HEK293 (cell line): ENCODE data around the gene NPTXR.
A peak's percentile ranks its signal among the peaks of the same experiment; 100 is the strongest.

Source experiments
- CTCF ChIA-PET: fragments of 350-600 bp; formaldehyde crosslinking; extraction: SDS; loops from one replicate; lab custom pipeline; 2021; ENCODE audit warnings: antibody characterized with exemption; lab: Yijun Ruan, JAX
- POLR2A ChIA-PET: fragments of 300-600 bp; formaldehyde crosslinking; extraction: SDS; loops from one replicate; lab custom pipeline; 2020; ENCODE audit warnings: antibody characterized with exemption, inconsistent platforms; lab: Yijun Ruan, JAX
- H3K27ac ChIP-seq: fragments of 200-500 bp; sonication (Bioruptor generic); 2 replicates; pipeline ENCODE4 v1.5.1; 2014; ENCODE audit warnings: low read depth, low read length, control low read depth, inconsistent platforms; ENCODE audit errors: extremely low read depth
- H3K36me3 ChIP-seq, 2 experiments: fragments of 200-500 bp in 1 of 2; sonication (Bioruptor generic) in 1 of 2; 1 replicate in 1 of 2; 2 replicates in 1 of 2; pipeline ENCODE4 v1.5.1; 2014 to 2017; ENCODE audit warnings: inconsistent platforms in 2 of 2, low read length in 2 of 2; ENCODE audit not compliant: control insufficient read depth in 2 of 2, insufficient read depth in 1 of 2
- H3K4me1 ChIP-seq: fragments of 200-500 bp; sonication (Bioruptor generic); 2 replicates; pipeline ENCODE4 v1.5.1; 2014; ENCODE audit warnings: mild to moderate bottlenecking, low read length, inconsistent platforms; ENCODE audit not compliant: control insufficient read depth, insufficient read depth
- H3K4me3 ChIP-seq: 2 replicates; pipeline ENCODE4 v1.5.1; 2011; ENCODE audit warnings: low read depth, mild to moderate bottlenecking, control low read depth, low read length, moderate library complexity
- H3K9me3 ChIP-seq: fragments of 200-500 bp; sonication (Bioruptor generic); 2 replicates; pipeline ENCODE4 v1.5.1; 2014; ENCODE audit warnings: low read depth, low read length, inconsistent platforms; ENCODE audit not compliant: control insufficient read depth, insufficient read depth
- EGR2 ChIP-seq: fragments of 450-650 bp; formaldehyde crosslinking; IDR thresholded peaks from 2 replicates; pipeline ENCODE4 v1.5.1; 2016; ENCODE audit warnings: low read depth, missing biosample characterization, missing genetic modification characterization
- GFI1B ChIP-seq: fragments of 450-650 bp; formaldehyde crosslinking; IDR thresholded peaks from 2 replicates; pipeline ENCODE4 v1.5.1; 2016; ENCODE audit warnings: missing biosample characterization, missing genetic modification characterization
- KLF17 ChIP-seq: fragments of 450-650 bp; formaldehyde crosslinking; IDR thresholded peaks from 2 replicates; pipeline ENCODE4 v1.5.1; 2016; ENCODE audit warnings: missing biosample characterization, missing genetic modification characterization
- PRDM1 ChIP-seq: fragments of 450-650 bp; formaldehyde crosslinking; IDR thresholded peaks from 2 replicates; pipeline ENCODE4; 2016; ENCODE audit warnings: missing biosample characterization, missing genetic modification characterization
- RBAK ChIP-seq: fragments of 450-650 bp; formaldehyde crosslinking; IDR thresholded peaks from 2 replicates; pipeline ENCODE4 v1.5.1; 2016; ENCODE audit warnings: missing biosample characterization, missing genetic modification characterization
- ZBTB1 ChIP-seq: fragments of 450-650 bp; formaldehyde crosslinking; IDR thresholded peaks from 2 replicates; pipeline ENCODE4 v1.5.1; 2016; ENCODE audit warnings: missing biosample characterization, missing genetic modification characterization
- ZBTB17 ChIP-seq: fragments of 450-650 bp; formaldehyde crosslinking; IDR thresholded peaks from 2 replicates; pipeline ENCODE4 v1.5.1; 2016; ENCODE audit warnings: missing biosample characterization, missing genetic modification characterization
- ZBTB20 ChIP-seq: fragments of 450-650 bp; formaldehyde crosslinking; IDR thresholded peaks from 2 replicates; pipeline ENCODE4 v1.5.1; 2016; ENCODE audit warnings: missing biosample characterization, missing genetic modification characterization
- ZBTB8A ChIP-seq: fragments of 450-650 bp; formaldehyde crosslinking; IDR thresholded peaks from 2 replicates; pipeline ENCODE4 v1.5.1; 2016; ENCODE audit warnings: missing biosample characterization, missing genetic modification characterization
- ZFHX2 ChIP-seq: fragments of 450-650 bp; formaldehyde crosslinking; conservative IDR thresholded peaks from 2 replicates; pipeline ENCODE4 v1.5.1; 2016; ENCODE audit warnings: missing biosample characterization, missing genetic modification characterization
- ZNF155 ChIP-seq: fragments of 450-650 bp; formaldehyde crosslinking; IDR thresholded peaks from 2 replicates; pipeline ENCODE4 v1.5.1; 2016; ENCODE audit warnings: missing biosample characterization, missing genetic modification characterization
- ZNF16 ChIP-seq: fragments of 450-650 bp; formaldehyde crosslinking; IDR thresholded peaks from 2 replicates; pipeline ENCODE4 v1.5.1; 2016; ENCODE audit warnings: low read depth, missing biosample characterization, missing genetic modification characterization
- ZNF366 ChIP-seq: fragments of 450-650 bp; formaldehyde crosslinking; conservative IDR thresholded peaks from 2 replicates; pipeline ENCODE4 v1.5.1; 2016; ENCODE audit warnings: missing biosample characterization, missing genetic modification characterization
- ZNF37A ChIP-seq: fragments of 450-650 bp; IDR thresholded peaks from 2 replicates; pipeline ENCODE4 v1.5.1; 2018; ENCODE audit warnings: missing biosample characterization, missing genetic modification characterization
- ZNF513 ChIP-seq: fragments of 450-650 bp; IDR thresholded peaks from 2 replicates; pipeline ENCODE4 v1.5.1; 2018; ENCODE audit warnings: missing biosample characterization, missing genetic modification characterization
- ZNF654 ChIP-seq: fragments of 450-650 bp; formaldehyde crosslinking; IDR thresholded peaks from 2 replicates; pipeline ENCODE4 v1.5.1; 2016; ENCODE audit warnings: low read depth, missing biosample characterization, missing genetic modification characterization
- ZNF707 ChIP-seq: fragments of 450-650 bp; formaldehyde crosslinking; IDR thresholded peaks from 2 replicates; pipeline ENCODE4 v1.5.1; 2016; ENCODE audit warnings: missing biosample characterization, missing genetic modification characterization
- ZNF76 ChIP-seq: fragments of 450-650 bp; formaldehyde crosslinking; IDR thresholded peaks from 2 replicates; pipeline ENCODE4; 2016; ENCODE audit warnings: low read depth, missing biosample characterization, missing genetic modification characterization, borderline replicate concordance
- ZNF792 ChIP-seq: fragments of 450-650 bp; formaldehyde crosslinking; IDR thresholded peaks from 2 replicates; pipeline ENCODE4 v1.5.1; 2016; ENCODE audit warnings: missing biosample characterization, missing genetic modification characterization
- TF ChIP-seq, protein P1 (sequence below): fragments of 450-650 bp; formaldehyde crosslinking; IDR thresholded peaks from 2 replicates; pipeline ENCODE4 v1.5.1; 2016; ENCODE audit warnings: missing biosample characterization, missing genetic modification characterization, low read depth

The NPTXR gene

DNA sequence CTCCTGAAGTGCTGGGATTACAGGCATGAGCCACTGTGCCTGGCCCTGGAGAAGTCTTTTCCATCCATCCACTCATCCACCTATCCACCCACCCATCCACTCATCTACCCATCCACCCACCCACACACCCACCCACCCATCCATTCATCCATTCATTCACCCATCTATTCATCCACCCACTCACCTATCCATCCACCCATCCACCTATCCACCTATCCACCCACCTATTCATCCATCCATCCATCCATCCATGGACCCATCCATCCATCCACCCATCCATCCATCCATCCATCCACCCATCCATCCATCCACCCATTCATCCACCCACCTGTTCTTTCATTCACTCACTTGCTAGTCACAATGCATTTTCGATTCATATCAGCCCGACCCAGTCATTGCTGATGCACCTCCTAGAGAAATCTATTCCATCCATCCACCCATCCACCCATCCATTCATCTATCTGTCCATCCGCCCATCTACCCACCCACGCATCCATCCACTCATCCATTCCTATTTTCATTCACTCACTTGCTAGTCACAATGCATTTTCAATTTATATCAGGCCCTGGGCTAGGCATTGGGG, 70.4 kb downstream of the NPTXR start:
- Histone ChIP-seq H3K4me1 (no peaks in the 10 kb centered on the region), H3K27ac (no peak overlapping the region), H3K4me3 (no peak overlapping the region), H3K9me3 (no peaks in the 10 kb centered on the region), H3K36me3 (no peaks in the 10 kb centered on the region)
- CTCF ChIA-PET: interaction anchor here (0.9 kb wide), 1 partner anchor 97 kb away, joined by 3 read pairs; no protein-coding TSS in a partner anchor
- POLR2A ChIA-PET: no interaction called here
- no peak for TF ChIP-seq ZNF37A (tag by site-specific recombination)
- 0 out of 2 replicates have a peak, but pooled peaks have one; percentile 10 for TF ChIP-seq ZBTB17 (tag by site-specific recombination)
- peak; percentile 100 for TF ChIP-seq EGR2
- TF ChIP-seq ZBTB20: peak; percentile 61
- TF ChIP-seq ZNF366 (tag by site-specific recombination): peak; percentile 97
- no peak for TF ChIP-seq KLF17 (tag by site-specific recombination)
- peak; percentile 97 for TF ChIP-seq ZFHX2

- Histone ChIP-seq H3K36me3 (no peaks in the 10 kb centered on the region), H3K9me3 (no peaks in the 10 kb centered on the region), H3K4me3 (no peak overlapping the region), H3K27ac (no peak overlapping the region), H3K4me1 (no peaks in the 10 kb centered on the region)
- POLR2A ChIA-PET: interaction anchor here (0.6 kb wide), 1 partner anchor 231 kb away, joined by 5 read pairs; no protein-coding TSS in a partner anchor
- TF ChIP-seq ZNF707 (tag by site-specific recombination) (no peak), RBAK (no peak), PRDM1 (tag by site-specific recombination) (no peak), ZNF16 (tag by site-specific recombination) (no peak), ZNF654 (no peak), ZBTB1 (tag by site-specific recombination) (no peak), ZNF513 (tag by site-specific recombination) (no peak), ZNF76 (tag by site-specific recombination) (no peak), GFI1B (tag by site-specific recombination) (no peak), ZNF155 (no peak), ZBTB8A (tag by site-specific recombination) (no peak), ZNF792 (tag by site-specific recombination) (no peak)
- TF ChIP-seq, protein P1, sequence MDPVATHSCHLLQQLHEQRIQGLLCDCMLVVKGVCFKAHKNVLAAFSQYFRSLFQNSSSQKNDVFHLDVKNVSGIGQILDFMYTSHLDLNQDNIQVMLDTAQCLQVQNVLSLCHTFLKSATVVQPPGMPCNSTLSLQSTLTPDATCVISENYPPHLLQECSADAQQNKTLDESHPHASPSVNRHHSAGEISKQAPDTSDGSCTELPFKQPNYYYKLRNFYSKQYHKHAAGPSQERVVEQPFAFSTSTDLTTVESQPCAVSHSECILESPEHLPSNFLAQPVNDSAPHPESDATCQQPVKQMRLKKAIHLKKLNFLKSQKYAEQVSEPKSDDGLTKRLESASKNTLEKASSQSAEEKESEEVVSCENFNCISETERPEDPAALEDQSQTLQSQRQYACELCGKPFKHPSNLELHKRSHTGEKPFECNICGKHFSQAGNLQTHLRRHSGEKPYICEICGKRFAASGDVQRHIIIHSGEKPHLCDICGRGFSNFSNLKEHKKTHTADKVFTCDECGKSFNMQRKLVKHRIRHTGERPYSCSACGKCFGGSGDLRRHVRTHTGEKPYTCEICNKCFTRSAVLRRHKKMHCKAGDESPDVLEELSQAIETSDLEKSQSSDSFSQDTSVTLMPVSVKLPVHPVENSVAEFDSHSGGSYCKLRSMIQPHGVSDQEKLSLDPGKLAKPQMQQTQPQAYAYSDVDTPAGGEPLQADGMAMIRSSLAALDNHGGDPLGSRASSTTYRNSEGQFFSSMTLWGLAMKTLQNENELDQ (tag by site-specific recombination): no peak
- CTCF ChIA-PET: no interaction called here
These were observed 71.3 kb downstream of the NPTXR start for GRCh38 chr22:38772623-38772873.
